HG03439 (cell line): ENCODE data around the gene ADAMTS2.
"Not testable (repeated sequence)": the region's sequence is repeated elsewhere in the genome, so short reads cannot be mapped to it uniquely, and the experiment has no call there.

ENCODE experiments used
- ATAC-seq: cut with Tn5 transposase; IDR thresholded peaks from one replicate; pipeline ENCODE4 v1.9.1; 2021; ENCODE audit warnings: mild to moderate bottlenecking, moderate library complexity; ENCODE audit not compliant: unreplicated experiment

ADAMTS2 gene

GRCh38 chr5:179300581-179301180, 44.6 kb downstream of the ADAMTS2 start:
- ATAC-seq = no peak

GRCh38 chr5:179298181-179298993, 46.9 kb downstream of the ADAMTS2 start:
- ATAC-seq = no peak

- ATAC-seq = no peak
Observed at GRCh38 chr5:179297486-179298180, 47.6 kb downstream of the ADAMTS2 start.

- ATAC-seq = no peak
Observed at GRCh38 chr5:179297026-179297425, 48.2 kb downstream of the ADAMTS2 start.

GRCh38 chr5:179296150-179296821, 49.0 kb downstream of the ADAMTS2 start:
- no peak for ATAC-seq

GRCh38 chr5:179295778-179296149, 49.5 kb downstream of the ADAMTS2 start:
- no peak for ATAC-seq

GRCh38 chr5:179294891-179295777, 50.1 kb downstream of the ADAMTS2 start:
- ATAC-seq = no peak

GRCh38 chr5:179294131-179294780, 51.0 kb downstream of the ADAMTS2 start:
- no peak for ATAC-seq

GRCh38 chr5:179292681-179293635, 52.3 kb downstream of the ADAMTS2 start:
- ATAC-seq = no peak

GRCh38 chr5:179292202-179292601, 53.1 kb downstream of the ADAMTS2 start:
- no peak for ATAC-seq

- no peak for ATAC-seq
Observed at GRCh38 chr5:179290681-179291540, 54.4 kb downstream of the ADAMTS2 start.

- ATAC-seq = no peak
Observed at GRCh38 chr5:179289756-179290385, 55.4 kb downstream of the ADAMTS2 start.

- no peak for ATAC-seq
Observed at GRCh38 chr5:179288809-179289185, 56.5 kb downstream of the ADAMTS2 start.

GRCh38 chr5:179288101-179288808, 57.0 kb downstream of the ADAMTS2 start:
- ATAC-seq = no peak

- ATAC-seq = no peak
Observed at GRCh38 chr5:179287631-179288030, 57.6 kb downstream of the ADAMTS2 start.

GRCh38 chr5:179287071-179287470, 58.2 kb downstream of the ADAMTS2 start:
- no peak for ATAC-seq

GRCh38 chr5:179285776-179286162, 59.5 kb downstream of the ADAMTS2 start:
- not testable (repeated sequence) for ATAC-seq
